Endometrium (tissue), 2 donors: ENCODE data around the gene SSU72.
"Not testable (repeated sequence)": the region's sequence is repeated elsewhere in the genome, so short reads cannot be mapped to it uniquely, and the experiment has no call there.

Source experiments
- FAIRE-seq: peaks from 2 replicates; lab custom pipeline; 2012; peaks lifted over from hg19 to GRCh38; lab: Jason Lieb, UNC
- donor health status: control.
- donor health status: control.

The SSU72 gene

DNA sequence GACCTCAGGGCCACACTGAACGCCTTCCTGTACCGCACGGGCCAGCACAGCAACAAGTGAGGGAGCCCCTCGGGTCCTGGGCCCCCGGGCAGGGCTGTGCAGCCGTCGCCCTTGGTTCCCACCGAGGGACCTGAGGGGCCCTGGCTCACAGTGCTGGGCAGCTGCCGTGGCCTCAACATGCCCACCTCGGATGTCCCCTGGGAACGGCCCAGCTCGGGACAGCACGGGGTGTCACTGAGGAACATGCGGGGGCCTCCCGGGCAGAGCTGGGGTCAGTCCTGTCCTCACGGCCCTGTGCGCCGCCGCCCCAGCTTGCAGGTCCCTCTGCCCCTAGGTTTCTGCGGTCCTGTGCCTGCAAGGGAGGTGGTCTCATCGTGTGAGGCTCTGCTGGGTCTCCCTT, 48.2 kb downstream of the SSU72 start:
- not testable (repeated sequence) for FAIRE-seq

DNA sequence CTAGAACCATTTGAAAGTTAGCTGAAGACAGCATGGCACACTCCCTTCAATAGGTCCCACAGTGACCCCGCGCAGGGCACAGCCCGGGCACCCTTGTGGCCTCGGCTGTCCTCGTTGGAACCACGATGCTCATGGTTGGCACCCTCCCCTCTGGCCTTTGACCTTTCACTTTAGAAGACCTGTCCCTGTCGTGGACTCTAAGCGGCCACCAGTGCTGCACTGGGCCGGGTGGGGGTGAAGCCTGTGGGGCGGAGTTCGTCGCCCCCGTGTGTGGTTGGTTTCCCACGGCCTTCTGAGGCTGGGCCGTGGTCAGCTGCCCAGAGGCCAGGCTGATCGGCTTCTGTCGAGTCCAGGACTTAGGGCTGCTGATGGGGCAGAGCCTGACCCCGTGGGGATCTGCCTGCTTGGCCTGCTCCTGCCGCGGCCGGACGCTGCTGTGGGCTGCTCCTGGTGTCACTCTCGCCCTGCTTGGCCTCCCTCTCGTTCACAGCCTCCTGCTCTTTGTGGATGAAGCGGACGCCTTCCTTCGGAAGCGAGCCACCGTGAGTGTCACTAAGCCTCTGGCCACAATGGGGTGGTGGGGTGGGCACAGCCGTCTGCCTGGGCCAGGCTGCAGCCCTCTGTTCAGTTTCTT, 49.8 kb downstream of the SSU72 start:
- not testable (repeated sequence) for FAIRE-seq

DNA sequence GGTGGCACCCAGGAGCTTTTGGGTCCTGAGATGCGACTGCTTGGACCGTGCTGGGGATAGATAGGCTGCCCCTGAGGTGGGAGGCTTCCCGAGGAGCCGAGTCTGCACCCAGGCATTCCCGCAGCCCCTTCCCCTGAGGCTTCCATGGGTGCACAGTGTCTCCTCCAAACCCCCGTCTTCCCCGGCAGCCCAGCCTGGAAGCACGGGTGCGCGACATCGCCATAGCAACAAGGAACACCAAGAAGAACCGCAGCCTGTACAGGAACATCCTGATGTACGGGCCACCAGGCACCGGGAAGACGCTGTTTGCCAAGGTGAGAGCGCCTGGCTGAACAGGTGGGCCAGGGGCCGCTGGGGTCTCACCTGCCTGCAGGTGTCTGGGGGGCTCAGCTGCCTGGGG, 51.0 kb downstream of the SSU72 start:
- not testable (repeated sequence) for FAIRE-seq

DNA sequence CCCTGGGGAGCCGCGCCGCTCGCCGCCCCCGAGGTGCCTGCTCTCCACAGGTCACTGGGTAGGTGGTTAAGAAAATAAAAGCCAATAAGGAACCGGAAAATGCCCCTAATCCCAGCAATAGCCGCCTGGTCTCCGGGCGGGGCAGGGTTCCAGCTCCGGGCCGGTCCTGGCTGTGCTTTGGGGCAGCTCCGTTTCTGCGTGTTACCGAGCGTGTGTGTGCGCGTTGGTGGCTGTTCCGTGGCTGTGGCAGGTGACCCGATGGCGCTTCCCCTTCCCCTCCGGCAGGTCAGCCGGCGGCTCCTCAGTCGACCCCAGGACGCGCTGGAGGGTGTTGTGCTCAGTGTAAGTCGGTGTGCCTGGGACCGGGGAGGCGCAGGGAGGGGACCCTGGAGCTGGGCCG, 51.4 kb downstream of the SSU72 start:
- not testable (repeated sequence) for FAIRE-seq

DNA sequence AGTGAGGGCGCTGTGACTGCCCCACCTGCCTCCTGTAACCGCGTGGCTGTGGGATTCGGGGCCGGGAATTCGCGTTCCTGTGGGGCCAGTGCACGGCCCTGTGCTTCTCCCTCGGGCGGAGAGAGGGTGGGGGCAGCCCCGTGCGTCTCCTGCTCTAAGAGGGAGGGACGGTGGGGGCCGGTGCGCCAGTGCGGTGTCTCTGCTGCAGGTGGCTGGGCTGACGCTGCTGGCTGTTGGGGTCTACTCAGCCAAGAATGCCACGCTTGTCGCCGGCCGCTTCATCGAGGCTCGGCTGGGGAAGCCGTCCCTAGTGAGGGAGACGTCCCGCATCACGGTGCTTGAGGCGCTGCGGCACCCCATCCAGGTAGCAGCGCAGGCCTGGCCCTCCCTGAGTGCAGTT, 52.1 kb downstream of the SSU72 start:
- FAIRE-seq, result not testable (repeated sequence)

DNA sequence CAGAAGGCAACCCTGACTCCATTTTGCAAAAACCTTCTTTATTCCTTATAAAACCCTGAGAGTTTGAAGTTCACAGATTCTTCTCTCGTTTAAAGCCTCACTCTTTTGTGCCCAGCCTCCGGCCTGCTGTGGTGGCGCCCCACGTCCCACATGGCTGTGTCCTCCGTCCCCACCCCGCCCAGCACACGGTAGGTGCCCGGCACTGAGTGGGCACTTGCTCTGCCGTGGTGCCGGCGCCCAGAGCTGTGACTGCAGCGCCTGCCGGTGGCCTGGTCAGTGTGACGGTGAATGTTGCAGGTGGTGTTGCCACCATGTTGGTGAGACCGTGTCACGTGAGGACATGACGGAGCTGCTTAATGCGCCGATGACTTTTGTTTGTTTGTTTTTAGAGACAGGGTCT, 53.3 kb downstream of the SSU72 start:
- no peak for FAIRE-seq

DNA sequence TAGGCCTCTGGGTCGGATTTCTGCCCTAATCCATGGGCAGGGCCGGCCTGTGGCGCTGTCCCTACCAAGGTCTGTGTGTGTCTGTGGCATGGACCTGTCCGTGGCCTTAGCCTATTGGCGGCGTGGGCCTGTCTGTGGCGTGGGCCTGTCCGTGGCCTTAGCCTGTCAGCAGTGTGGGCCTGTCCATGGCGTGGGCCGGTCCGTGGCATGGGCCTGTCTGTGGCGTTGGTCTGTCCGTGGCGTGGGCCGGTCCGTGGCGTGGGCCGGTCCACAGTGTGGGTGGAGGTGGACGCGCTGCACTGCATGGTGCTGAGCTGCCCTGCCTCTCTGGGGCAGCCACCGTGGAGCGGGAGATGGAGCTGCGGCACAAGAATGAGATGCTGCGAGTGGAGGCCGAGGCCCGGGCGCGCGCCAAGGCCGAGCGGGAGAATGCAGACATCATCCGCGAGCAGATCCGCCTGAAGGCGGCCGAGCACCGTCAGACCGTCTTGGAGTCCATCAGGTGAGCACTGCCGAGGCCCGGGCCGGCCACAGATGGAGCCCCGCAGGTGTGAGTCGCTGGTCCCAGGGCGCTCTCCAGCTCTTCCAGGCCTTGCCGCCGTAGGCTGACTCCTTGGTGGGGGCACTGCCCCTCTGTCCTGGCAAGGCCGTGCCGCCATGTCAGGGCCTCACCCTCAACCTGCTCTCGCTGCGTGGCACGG, 54.7 kb downstream of the SSU72 start:
- FAIRE-seq, result not testable (repeated sequence)

DNA sequence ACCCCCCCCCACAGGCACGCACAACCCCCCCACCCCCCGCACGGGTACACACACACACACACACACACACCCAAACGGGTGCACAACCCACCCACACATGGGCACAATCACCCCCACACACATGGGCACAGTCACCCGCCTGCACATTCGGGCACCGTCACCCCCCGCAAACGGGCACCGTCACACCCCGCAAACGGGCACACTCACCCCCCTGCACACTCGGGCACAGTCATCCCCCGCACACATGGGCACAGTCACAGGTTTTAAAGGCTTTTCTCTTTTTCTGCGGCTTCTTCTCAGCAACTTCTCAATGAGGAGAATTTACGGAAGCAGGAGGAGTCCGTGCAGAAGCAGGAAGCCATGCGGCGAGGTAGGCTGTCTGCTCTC, 56.0 kb downstream of the SSU72 start:
- FAIRE-seq, result not testable (repeated sequence)

DNA sequence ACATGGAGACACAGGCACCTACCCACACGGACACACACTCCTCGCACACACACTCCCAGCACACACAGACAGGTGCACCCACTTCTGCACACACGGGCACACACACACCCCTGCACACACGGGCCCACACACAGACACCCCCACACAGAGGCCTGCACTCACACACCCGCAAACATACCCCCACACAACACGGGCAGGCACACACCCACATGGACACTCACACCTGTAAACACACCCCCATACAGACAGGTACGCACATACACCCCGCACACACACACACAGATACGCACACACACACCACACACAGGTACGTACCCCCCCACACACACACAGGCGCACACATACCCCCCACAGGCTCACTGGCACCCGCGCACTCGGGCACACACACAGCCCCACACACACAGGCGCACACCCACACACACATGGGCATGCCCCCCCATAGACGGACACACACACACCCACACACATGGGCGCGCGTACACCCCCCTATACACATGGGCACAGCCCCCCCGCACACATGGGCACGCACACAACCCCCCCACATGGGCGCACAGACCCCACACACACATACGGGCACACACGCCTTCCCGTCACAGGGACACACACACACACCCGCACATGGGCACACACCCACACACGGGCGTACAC, 56.6 kb downstream of the SSU72 start:
- FAIRE-seq, result no peak

DNA sequence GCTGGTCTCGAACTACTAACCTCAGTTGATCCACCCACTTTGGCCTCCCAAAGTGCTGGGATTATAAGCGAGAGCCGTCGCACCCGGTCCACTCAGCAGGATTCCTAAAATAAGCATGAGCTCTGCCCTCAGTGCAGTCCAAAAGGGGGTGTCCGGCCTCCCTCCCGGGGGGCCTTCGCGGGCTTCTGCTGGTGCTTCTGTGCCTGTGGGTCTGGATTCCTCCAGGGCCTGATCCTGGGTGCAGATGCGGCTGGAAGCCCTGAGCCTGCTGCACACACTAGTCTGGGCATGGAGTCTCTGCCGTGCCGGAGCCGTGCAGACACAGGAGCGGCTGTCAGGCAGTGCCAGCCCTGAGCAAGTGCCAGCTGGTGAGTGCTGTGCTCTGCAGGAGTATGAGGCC, 57.7 kb downstream of the SSU72 start:
- not testable (repeated sequence) for FAIRE-seq

DNA sequence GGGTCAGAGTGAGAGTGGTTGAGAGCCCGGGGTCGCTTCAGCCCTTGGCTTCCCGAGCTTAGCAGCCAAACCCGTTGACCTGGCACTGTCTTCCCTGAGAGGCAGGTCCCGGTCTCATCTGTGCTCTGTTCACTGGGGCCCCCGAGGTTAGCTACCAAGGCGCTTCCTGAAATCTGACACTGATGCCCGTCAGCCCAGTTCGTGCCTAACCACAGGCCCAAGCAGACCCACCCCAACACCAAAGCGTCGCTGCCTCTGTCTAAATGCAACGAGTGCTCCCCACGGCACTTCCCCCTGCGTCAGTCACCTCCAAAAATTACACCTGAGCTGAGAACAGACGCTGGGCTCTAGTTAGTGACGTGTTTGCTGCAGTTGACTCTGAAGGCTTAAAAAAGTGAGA, 60.3 kb downstream of the SSU72 start:
- FAIRE-seq, result not testable (repeated sequence)

DNA sequence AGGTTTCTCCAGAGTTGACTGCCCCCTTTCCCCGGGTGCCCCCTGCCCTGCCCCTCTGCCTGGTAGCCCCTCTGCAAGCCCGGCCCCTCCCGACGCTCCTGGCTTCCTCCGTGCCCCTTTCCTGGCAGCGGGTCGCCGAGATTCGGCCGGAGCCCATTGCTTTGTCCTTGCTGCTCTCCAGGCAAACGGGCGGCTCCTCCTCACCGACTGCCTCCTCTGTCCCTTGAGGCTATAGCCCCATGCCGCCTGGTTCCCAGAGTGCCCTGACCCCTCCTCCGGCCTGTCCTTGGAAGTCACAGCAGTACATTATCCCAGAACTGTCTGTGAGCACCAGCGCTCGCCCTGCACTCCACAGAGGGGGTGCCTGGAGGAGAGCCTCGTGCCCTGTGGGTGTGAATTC, 61.0 kb downstream of the SSU72 start:
- not testable (repeated sequence) for FAIRE-seq

DNA sequence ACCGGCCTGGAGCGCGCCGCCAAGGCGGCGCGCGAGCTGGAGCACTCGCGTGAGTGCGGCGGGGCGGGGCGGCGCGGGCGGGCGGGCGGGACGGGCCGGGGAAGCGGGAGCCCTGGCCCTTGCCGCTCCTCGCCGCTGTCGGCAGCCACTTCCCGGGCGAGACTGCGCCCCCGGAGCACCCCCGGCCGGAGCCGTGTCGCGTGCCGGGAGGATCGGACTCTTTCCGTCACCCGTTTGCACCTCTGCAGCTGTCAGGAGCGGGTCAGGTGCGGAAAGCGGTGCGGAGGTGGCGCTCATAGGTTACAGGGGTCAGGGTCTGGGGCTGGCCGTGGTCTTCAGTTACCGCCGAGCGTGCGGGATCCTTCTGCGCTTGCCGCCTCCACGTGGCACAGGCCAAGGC, 62.2 kb downstream of the SSU72 start:
- FAIRE-seq, result not testable (repeated sequence)

DNA sequence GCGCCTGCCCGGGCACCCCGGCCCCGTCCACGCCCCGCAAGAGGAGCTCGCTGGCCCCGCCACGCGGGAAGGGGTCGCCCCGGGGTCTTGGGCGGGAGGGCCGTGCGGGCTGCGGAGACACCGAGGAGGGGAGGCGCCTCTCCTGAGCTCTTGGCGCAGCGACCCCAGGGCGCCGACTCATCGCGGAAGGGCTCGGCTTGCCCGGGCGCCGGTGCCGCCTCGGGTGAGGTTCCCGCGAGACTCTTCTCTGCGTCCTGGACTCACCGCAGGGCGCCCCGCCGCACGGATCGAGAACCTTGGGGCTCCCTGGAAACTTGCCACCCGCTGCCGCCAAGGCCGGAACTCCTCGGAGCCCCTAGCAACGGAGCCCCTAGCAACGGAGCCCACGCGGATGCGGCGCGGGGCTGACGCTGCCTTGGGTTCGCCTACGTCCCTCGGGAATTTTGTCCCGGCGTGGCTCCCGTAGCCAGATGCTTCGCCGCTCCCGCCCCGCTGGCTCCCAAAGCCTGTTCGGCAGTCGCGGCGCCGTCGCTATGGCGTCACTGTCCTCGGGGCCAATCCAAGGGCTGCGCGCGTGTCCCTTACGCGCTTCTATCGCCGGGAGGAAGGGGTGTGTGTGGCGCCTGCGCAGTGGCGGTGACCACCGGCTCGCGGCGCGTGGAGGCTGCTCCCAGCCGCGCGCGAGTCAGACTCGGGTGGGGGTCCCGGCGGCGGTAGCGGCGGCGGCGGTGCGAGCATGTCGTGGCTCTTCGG, 63.0 kb downstream of the SSU72 start, which contains the start of gene ATAD3A:
ATAD3A (plus strand) TSS at position 630 of the 753 bp plus-strand sequence; CDS start at position 737, 107 bp downstream.
- no peak for FAIRE-seq

DNA sequence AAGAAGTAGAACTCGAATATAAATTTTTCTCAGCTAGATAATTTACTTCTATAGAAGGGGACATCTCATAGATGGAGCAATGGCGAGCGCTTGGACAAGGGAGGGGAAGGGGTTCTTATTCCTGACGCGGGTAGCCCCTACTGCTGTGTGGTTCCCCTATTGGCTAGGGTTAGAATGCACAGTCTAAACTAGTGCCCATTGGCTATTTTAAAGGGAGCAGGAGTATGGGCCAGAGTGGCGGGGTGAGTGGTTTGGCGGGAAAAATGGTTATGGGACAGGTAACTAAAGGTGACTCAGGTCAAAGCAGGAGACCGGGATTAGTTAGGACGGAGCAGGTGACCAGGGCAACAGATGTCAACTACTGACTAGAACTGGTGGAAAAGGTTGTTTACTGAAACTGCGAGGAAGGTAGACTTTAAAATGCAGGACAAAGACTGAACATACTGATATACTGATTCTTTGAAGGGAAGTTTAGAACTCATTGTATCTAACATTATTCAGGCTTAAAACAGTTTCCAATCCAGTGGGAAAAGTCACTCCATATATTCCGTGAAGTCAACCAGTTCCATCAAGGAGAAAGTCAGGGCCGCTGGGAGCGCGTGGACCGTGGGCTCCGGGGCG, 63.6 kb downstream of the SSU72 start:
- no peak for FAIRE-seq

DNA sequence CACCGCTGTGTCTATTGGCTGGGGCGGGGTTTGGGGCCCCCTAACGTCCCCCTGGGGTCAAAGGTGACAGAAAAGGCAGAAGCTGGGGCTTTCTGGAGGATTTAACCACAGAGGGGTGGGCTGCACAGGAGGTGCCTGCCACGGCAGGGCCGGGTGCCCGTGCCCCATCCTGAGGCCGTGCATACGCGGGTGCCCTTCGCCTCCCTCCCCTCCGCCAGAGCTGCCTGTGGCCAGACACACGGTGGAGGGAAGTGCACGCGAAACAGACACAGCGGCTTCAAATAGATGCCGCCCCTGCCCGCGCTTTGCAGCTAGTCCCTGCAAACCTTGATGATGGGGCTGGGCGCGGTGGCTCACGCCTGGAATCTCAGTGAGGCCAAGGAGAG, 65.2 kb downstream of the SSU72 start:
- FAIRE-seq, result not testable (repeated sequence)

DNA sequence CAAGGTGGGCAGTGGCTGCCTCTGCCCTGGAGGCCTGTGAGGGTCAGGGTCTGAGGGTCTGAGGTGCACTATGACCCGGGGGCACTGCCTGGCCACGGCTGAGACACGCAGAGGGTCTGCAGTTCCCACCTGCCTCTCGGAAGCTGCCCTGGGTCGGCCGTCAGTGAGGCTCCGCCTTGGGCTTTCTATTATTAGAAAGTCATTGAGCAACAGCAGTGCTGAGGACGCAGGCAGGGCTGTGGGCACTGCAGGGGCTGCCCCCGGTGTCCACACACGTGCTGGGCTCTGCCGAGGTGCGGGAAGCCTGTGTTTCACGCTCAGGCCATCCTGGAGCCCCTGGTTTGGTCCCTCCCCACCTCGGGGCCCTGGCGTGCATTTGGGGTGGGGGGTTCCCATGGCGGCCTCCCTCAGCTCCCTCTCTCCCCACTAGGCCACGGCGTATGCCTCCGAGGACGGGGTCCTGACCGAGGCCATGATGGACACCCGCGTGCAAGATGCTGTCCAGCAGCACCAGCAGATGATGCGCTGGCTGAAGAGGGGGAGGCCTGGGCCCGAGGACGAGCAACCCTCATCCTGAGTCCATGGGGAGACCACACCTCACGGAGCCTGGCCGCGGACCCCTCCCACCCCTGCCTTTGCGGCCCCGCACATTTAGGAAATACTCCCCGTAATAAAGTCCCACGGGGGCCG, 65.7 kb downstream of the SSU72 start:
- FAIRE-seq, result not testable (repeated sequence)

DNA sequence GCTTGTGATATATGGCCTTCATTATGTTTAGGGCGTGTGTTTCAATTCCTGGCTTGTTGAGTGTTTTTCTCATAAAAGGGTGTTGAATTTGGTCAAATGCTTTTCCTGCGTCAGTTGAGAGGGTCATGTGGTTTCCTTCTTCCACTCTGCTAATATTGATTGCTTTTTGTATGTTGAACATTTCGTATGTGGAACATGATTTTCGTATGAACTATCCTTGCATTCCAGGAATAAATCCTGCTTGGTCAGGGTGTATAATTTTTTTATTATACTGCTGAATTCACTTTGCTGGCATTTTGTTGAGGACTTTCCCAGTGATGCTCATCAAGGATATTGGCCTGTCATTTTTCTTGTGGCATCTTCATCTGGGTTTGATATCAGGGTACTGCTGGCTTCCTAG, 67.4 kb downstream of the SSU72 start:
- FAIRE-seq, result no peak

DNA sequence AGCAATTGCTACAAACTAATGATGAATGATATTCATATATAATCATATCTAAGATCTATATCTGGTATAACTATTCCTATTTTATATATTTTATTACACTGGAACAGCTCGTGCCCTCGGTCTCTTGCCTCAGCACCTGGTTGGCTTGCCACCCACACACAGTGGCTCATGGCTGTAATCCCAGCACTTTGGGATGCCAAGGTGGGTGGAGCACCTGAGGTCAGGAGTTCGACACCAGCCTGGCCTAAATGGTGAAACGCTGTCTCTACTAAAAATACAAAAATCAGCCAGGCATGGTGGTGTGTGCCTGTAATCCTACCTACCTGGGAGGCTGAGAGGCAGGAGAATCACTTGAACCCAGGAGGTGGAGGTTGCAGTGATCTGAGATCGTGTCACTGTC, 68.9 kb downstream of the SSU72 start:
- FAIRE-seq, result not testable (repeated sequence)

DNA sequence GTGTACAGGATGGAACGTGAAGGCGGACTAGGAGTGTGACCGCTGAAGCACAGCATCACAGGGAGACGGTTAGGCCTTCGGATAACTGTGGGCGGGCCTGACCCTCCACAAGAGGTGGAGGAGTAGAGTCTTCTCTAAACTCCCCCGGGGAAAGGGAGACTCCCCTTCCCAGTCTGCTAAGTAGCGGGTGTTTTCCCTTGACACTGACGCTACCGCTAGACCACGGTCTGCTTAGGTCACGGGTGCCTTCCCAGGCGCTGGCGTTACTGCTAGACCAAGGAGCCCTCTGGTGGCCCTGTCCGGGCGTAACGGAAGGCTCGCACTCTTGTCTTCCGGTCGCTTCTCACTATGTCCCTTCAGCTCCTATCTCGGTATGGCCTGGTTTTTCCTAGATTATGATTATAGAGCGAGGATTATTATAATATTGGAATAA, 69.3 kb downstream of the SSU72 start:
- peak; percentile 83 for FAIRE-seq

DNA sequence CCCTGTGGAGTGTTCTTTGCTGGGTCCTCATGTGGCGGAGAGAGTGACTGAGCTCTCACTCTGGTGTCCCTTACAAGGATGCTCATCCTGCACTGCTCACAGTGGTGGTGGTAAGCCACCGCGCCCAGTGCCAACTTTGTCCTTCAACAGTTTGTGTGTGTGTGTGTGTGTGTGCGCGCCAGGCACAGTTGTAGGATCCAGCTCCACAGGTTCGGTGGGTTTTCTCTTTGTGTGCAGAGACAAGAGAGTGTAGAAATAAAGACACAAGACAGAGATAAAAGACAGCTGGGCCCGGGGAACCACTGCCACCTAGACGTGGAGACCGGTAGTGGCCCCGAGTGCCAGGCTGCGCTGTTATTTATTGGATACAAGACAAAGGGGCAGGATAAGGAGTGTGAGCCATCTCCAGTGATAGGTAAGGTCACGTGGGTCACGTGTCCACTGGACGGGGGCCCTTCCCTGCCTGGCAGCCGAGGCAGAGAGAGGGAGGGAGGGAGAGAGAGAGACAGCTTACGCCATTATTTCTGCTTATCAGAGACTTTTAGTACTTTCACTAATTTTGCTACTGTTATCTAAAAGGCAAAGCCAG, 69.8 kb downstream of the SSU72 start:
- not testable (repeated sequence) for FAIRE-seq
